NCI-H2081 treated with DMSO at 0.1 percent for 48 hours (cell line): ENCODE data around the gene GSTM5.
"Not testable (repeated sequence)": the region's sequence is repeated elsewhere in the genome, so short reads cannot be mapped to it uniquely, and the experiment has no call there.

Experiments used
- DNase-seq: peaks from one replicate; lab custom pipeline; 2025; lab: John Stamatoyannopoulos, UW

The GSTM5 gene

GRCh38 chr1:109711593-109712320 lies at the start of gene GSTM5:
Gene GSTM5, plus strand, starts transcription at chr1:109712251. Its CDS starts 62 bp downstream, at chr1:109712313.
- not testable (repeated sequence) for DNase-seq

- DNase-seq, result no peak
Observed at GRCh38 chr1:109664671-109665070, 47.4 kb upstream of the GSTM5 start.

DNA sequence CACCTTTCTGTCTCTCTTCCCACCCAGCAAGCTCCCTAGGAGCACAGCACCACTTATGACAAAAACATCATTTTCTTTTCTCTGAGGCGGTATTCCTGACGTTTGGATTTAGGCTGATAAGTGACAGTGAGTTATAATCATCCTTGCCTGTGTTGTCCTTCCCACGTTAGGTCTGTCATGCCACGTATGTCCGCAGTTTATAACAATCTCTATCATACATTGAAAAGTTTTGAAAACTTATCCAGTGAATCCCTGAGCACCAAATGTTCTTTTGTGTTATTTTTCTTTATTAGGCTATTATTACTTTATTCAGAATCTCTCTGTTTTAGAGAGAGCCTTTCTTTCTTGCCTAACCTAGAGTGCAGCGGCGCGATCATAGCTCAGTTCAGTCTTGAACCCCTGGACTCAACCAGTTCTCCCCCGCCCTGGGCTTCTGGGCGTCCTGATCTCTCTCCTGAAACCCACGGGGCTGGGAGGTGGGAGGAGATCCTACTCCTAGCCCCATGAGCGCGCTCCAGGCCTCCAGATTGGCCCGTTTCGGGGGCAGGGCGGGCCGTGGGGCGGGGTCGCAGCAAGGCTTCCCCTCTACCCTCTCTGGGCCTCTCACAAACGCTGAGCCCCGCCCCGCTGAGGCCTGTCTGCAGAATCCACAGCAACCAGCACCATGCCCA lies 44.5 kb upstream of the GSTM5 start, which contains the start of gene GSTM2:
TSS of gene GSTM2 (plus strand) at position 606 of the 671 bp plus-strand sequence. CDS start at position 665, 59 bp downstream.
- no peak for DNase-seq

- DNase-seq, result no peak
Observed at GRCh38 chr1:109668123-109668775, 43.8 kb upstream of the GSTM5 start.

- no peak for DNase-seq
Observed at GRCh38 chr1:109669246-109669948, 42.7 kb upstream of the GSTM5 start.

- DNase-seq, result not testable (repeated sequence)
Observed at GRCh38 chr1:109669949-109670302, 42.1 kb upstream of the GSTM5 start.

DNA sequence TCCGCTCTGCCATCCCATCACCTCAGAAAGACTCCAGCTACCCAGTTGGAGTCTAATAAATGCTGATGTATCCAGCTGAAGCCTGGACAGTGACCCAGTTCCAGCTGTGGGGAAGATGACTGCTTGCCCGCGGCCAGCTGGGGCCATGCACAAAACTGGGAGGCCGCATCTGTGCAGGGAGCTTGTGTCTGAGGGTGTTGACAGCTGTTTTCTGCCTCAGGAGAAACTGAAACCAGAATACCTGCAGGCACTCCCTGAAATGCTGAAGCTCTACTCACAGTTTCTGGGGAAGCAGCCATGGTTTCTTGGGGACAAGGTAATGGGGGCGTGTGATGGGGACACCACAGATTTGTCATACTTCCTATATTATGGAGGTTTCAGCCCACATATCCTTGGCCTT lies 41.0 kb upstream of the GSTM5 start:
- no peak for DNase-seq

GRCh38 chr1:109673861-109674260 lies 38.2 kb upstream of the GSTM5 start:
- DNase-seq, result not testable (repeated sequence)

DNA sequence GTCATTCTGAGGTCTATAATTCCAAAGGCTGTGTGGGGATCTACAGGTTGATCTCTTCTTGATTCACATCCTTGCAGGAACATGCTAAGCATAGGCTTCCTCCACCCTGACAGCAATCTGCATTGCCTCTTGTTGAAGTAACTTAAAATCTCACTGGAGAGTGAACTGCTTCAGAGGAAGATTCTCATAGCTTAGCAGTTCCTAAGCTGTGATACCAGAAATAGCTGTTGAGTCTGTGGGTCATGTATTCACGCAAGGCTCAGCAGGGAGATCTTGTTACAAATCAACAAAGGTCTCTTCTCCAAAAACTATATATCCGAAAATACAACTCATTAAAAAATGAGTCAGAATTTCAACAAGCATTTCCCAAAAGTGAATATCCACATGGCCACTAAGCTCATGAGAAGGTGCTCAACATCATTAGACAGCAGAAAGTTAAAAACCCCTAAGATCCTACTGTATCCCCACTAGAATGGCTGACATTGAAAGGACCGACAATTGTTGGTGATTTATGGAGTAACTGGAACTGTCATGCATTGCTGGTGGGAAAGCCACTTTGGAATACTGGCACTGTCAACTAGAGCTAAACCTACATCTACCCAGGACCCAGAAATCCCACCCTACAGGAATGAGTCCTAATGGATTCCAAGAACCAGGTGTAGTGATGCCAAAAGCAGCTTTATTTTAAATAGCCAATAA lies 35.2 kb upstream of the GSTM5 start:
- DNase-seq, result not testable (repeated sequence)

- no peak for DNase-seq
Observed at GRCh38 chr1:109677459-109677858, 34.6 kb upstream of the GSTM5 start.

- DNase-seq, result not testable (repeated sequence)
Observed at GRCh38 chr1:109678637-109679036, 33.4 kb upstream of the GSTM5 start.

DNA sequence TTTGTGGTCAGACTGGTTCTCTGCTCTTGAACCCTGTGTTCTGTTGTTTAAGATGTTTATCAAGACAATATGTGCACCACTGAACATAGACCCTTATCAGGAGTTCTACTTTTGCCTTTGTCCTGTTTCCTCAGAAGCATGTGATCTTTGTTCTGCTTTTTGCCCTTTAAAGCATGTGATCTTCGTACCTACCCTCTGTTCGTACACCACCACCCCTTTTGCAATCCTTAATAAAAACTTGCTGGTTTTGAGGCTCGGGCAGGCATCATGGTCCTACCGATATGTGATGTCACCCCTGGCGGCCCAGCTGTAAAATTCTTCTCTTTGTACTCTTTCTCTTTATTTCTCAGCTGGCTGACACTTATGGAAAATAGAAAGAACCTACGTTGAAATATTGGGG lies 27.3 kb upstream of the GSTM5 start:
- DNase-seq, result not testable (repeated sequence)

DNA sequence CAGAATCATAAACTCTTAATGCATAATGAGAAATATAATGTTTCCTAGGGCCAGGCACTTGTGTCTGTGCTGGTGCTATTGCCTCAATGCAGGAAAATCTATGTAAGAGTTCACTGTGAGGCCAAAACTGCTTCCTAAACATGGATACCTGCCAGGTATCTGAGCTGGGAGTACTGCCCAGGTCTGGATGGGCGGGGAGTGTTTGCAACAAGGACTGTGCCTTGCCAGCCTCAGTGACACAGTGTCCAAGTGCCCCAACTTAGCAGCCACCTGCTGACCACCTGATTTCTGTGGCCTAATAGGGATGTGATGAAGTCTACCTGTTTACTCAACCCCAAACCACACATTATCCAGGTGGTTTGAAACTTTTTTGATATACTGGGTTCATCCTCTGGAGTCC lies 26.7 kb upstream of the GSTM5 start:
- DNase-seq, result not testable (repeated sequence)

DNA sequence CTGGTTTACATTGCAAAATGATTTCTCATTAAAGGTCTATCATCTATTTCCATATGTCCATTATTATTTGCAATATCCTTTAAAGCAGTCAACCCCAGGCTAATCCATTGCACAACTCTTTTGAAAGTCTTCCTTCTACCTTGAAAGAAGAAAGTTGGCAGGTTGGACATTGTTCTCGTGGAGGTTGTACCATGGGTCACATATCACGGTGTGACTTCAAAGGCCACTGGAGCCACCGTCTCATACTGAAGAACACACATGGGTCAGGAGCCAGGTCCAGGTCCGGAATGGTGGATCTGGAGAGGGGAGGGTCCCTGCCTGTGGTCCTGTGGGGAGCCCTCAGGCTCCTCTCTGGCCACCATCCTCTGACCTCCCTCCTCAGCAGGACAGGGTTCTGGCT lies 26.2 kb upstream of the GSTM5 start:
- DNase-seq, result not testable (repeated sequence)

GRCh38 chr1:109687109-109687508 lies 24.9 kb upstream of the GSTM5 start:
- not testable (repeated sequence) for DNase-seq

- no peak for DNase-seq
Observed at GRCh38 chr1:109687641-109688499, 24.2 kb upstream of the GSTM5 start, which contains the start of gene GSTM1. Gene GSTM1, plus strand, starts transcription at chr1:109687817. Its CDS starts 57 bp downstream, at chr1:109687874.

- DNase-seq, result no peak
Observed at GRCh38 chr1:109689844-109690405, 22.1 kb upstream of the GSTM5 start.

DNA sequence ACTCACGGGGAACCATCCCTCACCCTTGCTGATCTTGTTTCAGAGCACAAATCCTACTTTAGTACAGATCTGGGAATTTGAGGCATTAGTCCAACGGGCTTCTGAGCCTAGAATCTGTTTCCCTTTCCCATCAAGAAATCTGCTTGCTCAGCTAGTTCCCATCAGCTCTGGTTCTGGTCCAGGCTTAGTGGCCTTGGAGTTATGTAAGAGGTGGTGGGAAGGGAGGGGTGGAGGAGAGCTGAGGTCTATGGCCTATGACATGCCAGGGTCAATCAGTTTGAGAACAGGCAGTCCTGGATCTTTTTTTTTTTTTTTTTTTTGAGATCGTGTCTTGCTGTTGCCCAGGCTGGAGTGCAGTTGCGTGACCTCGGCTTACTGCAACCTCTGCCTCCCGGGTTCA lies 20.3 kb upstream of the GSTM5 start:
- no peak for DNase-seq

DNA sequence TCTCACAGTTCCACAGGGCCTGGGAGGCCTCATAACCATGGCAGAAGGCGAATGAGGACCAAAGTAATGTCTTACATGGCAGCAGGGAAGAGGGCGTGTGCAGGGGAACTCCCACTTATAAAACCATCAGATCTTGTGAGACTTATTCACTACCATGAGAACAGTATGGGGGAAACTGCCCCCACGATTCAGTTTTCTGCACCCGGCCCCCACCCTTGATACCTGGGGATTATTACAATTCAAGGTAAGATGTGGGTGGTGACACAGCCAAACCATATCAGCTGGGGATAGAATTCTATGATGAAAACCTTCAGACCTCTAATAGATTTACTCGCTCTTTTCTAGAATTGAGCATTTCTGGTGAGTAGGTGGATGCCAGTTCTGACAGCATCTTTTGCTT lies 17.7 kb upstream of the GSTM5 start:
- not testable (repeated sequence) for DNase-seq

GRCh38 chr1:109695138-109695537 lies 16.9 kb upstream of the GSTM5 start:
- not testable (repeated sequence) for DNase-seq
